GM23248 (cell line): Measurements from ENCODE around the gene GATAD2B.

Experiments used
- EZH2 ChIP-seq: fragments of 200-600 bp; sonication (generic); IDR thresholded peaks from 2 replicates; pipeline ENCODE4 v1.6.1; 2018; ENCODE audit warnings: antibody characterized with exemption, mild to moderate bottlenecking; ENCODE audit not compliant: insufficient read depth, poor library complexity, severe bottlenecking
- EZH2phosphoT487 ChIP-seq: fragments of 200-600 bp; sonication (generic); IDR thresholded peaks from 2 replicates; pipeline ENCODE4 v1.6.1; 2018; ENCODE audit warnings: antibody characterized with exemption, moderate library complexity, mild to moderate bottlenecking, low read depth; ENCODE audit not compliant: insufficient read depth

DNA sequence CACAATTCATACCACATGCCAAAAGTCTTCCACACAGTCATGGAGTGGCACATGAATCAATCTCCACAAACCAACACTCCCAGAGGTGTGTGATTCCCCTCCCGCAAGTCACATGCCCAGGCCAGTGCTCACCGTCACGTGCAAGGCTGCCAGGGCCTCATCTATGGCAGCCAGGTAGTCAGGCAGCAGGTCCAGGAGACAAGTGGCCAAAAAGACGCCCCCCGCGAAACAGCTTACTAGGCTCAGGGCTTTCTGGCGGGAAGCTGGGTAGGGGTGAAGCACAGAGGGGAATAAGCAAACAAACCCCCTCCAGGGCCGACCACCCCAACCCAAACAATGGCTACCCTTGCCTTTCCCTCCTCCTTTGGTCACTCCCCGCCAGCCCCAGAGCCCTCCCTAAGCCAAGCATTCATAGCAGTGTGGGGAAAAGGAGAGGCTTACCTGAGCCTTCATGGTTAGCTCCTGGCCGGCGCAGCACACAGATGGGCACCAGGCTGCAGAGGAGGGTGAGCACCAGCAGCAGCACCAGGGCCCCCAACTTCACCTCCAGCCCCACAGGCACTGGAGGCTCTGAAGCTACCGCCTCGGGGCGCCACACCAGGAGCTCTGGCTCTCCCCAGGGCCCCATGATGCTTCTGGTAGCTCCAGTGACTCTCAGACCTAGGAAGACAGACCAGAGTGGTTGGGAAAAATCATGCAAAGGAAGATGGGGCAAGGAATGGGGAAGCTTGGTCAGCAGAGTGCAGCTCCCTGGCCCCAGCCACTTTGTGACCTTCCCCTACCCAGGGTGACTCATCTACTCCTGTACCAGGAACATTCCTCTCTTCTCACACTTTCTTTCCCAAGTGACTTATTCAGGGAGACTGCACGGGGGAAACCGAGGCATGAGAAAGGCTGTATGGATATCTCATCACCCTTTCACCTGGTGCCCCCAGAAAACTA, 39.6 kb upstream of the GATAD2B start:
- TF ChIP-seq EZH2: no peak
- no peak for TF ChIP-seq EZH2phosphoT487
